ENCODE measurements around the gene MYL12A. TPM values are rescaled to one million over a fixed set of nuclear protein-coding genes. Genes with fewer than 3 reads are reported as not detected.
"Not testable (repeated sequence)": the region's sequence is repeated elsewhere in the genome, so short reads cannot be mapped to it uniquely, and the experiment has no call there.

MYL12A gene
- total and polyA plus RNA-seq, 2 experiments from 2014 or later = 206 to 502 TPM

GRCh38 chr18:3277643-3278213 is 30.1 kb downstream of the MYL12A start:
- not testable (repeated sequence) for H3K9me2 ChIP-seq (ENCODE audit: insufficient read depth); H4K20me1 ChIP-seq (replicated peaks; ENCODE audit: insufficient read depth); H3K4me2 ChIP-seq; H3K4me3 ChIP-seq; H3K4me3 Mint-ChIP-seq; H2AFZ ChIP-seq; H3K27ac ChIP-seq (ENCODE audit: low read depth); H3F3A ChIP-seq (replicated peaks; ENCODE audit: low read depth); H3K27me3 Mint-ChIP-seq (ENCODE audit: insufficient read depth, low read depth, poor library complexity); H3K9me3 Mint-ChIP-seq; H3K27me3 ChIP-seq (ENCODE audit: insufficient read depth); DNase-seq (ENCODE audit: low spot score); H3K79me2 ChIP-seq (replicated peaks; ENCODE audit: insufficient read depth)
- Histone ChIP-seq H3K4me1 (ENCODE audit: insufficient read depth) (peaks cover 21% of the 10 kb centered on the region), H3K36me3 (ENCODE audit: insufficient read depth) (peaks cover 19% of the 10 kb centered on the region; the same call in 1 of the 2 replicates)
- ATAC-seq = peak; percentile 21
- H3K4me1 Mint-ChIP-seq = peaks cover 29% of the 10 kb centered on the region
- H3K27ac Mint-ChIP-seq = peak overlapping the region; percentile 36; the same call in 1 of the 2 replicates
- H3K36me3 Mint-ChIP-seq (ENCODE audit: low read depth) = peaks cover 35% of the 10 kb centered on the region

- H2AFZ ChIP-seq = no peak overlapping the region
- H3F3A ChIP-seq (replicated peaks; ENCODE audit: low read depth) = 0 out of 2 replicates have a peak, but pooled peaks cover 5% of the 10 kb centered on the region
- H3K27me3 ChIP-seq (ENCODE audit: insufficient read depth) = no peaks in the 10 kb centered on the region
- Mint-ChIP-seq H3K36me3 (ENCODE audit: low read depth) (peaks cover 27% of the 10 kb centered on the region), H3K4me1 (peaks cover 37% of the 10 kb centered on the region), H3K27ac (peak overlapping the region; percentile 9; the same call in 1 of the 2 replicates), H3K9me3 (no peaks in the 10 kb centered on the region), H3K27me3 (ENCODE audit: insufficient read depth, low read depth, poor library complexity) (peaks cover 9% of the 10 kb centered on the region), H3K4me3 (no peak overlapping the region)
- peak overlapping the region; percentile 30; the same call in 1 of the 2 replicates for H3K4me2 ChIP-seq
- DNase-seq (ENCODE audit: low spot score) = no peak
- no peaks in the 10 kb centered on the region for H3K9me2 ChIP-seq (ENCODE audit: insufficient read depth)
- H4K20me1 ChIP-seq (replicated peaks; ENCODE audit: insufficient read depth) = no peaks in the 10 kb centered on the region
- H3K4me3 ChIP-seq = no peak overlapping the region
- no peak for TF ChIP-seq CREB1 (CRISPR knock-in tag; IDR thresholded peaks at IDR 0.05; ENCODE audit: low read depth)
- peak; percentile 13 to 63; a peak in 2 of 4 replicates for TF ChIP-seq CTCF (conservative IDR thresholded peaks at IDR 0.05; ENCODE audit: low read depth in 2 of 2)
- ATAC-seq = peak; percentile 48
- no peaks in the 10 kb centered on the region for H3K79me2 ChIP-seq (replicated peaks; ENCODE audit: insufficient read depth)
- H3K4me1 ChIP-seq (ENCODE audit: insufficient read depth) = peaks cover 29% of the 10 kb centered on the region
- no peak overlapping the region for H3K27ac ChIP-seq (ENCODE audit: low read depth)
- peaks cover 9% of the 10 kb centered on the region; the same call in 1 of the 2 replicates for H3K36me3 ChIP-seq (ENCODE audit: insufficient read depth)
Observed at GRCh38 chr18:3279201-3280185, 31.9 kb downstream of the MYL12A start.
